Tibial artery (tissue), 4 donors: Measurements from ENCODE around the gene HTRA1.

Experiments used
- DNase-seq, 2 donors: peaks; one replicate each; pipeline ENCODE4 v3.0.0-alpha.2; 2019
- H3K27ac ChIP-seq, 2 donors: fragments of 200-600 bp; sonication (generic) in 1 of 2; 1 replicate in 1 of 2; 2 replicates in 1 of 2; pipeline ENCODE4 v1.5.1; 2018 to 2019; ENCODE audit warnings: mild to moderate bottlenecking in 1 of 2
- H3K27me3 ChIP-seq, 2 donors: fragments of 200-600 bp; sonication (generic) in 1 of 2; one replicate each; pipeline versions ENCODE4 v1.5.1 to v1.6.0; 2016 to 2019
- H3K36me3 ChIP-seq, 3 donors: fragments of 200-600 bp; sonication (generic) in 2 of 3; one replicate each; pipeline ENCODE4 v1.5.1; 2016 to 2019; ENCODE audit warnings: mild to moderate bottlenecking in 2 of 3
- H3K4me1 ChIP-seq, 4 donors: fragments of 200-600 bp; sonication (generic) in 2 of 4; 1 replicate in 3 of 4; 2 replicates in 1 of 4; pipeline ENCODE4 v1.5.1; 2016 to 2019
- H3K4me3 ChIP-seq, 2 donors: fragments of 200-600 bp; sonication (generic) in 1 of 2; 1 replicate in 1 of 2; 2 replicates in 1 of 2; pipeline ENCODE4 v1.5.1; 2018 to 2019; ENCODE audit warnings: mild to moderate bottlenecking in 2 of 2
- H3K9me3 ChIP-seq, 3 donors: fragments of 200-600 bp; sonication (generic) in 1 of 3; one replicate each; pipeline ENCODE4 v1.5.1; 2016 to 2019
- intact Hi-C: fragments of 100-400 bp; cut with DNase I; formaldehyde crosslinking; loops from one replicate; pipeline ENCODE4 v1.15.0; 2023; ENCODE audit warnings: low total_unique reads
- TF ChIP-seq, protein P1 (sequence below), 2 experiments: fragments of 200-600 bp in 1 of 2; fragments of 450-650 bp in 1 of 2; IDR thresholded peaks; one replicate each; pipeline ENCODE4 v1.5.1; 2017 to 2019; ENCODE audit warnings: antibody characterized with exemption in 2 of 2, mild to moderate bottlenecking in 1 of 2, moderate library complexity in 1 of 2

Gene HTRA1

DNA sequence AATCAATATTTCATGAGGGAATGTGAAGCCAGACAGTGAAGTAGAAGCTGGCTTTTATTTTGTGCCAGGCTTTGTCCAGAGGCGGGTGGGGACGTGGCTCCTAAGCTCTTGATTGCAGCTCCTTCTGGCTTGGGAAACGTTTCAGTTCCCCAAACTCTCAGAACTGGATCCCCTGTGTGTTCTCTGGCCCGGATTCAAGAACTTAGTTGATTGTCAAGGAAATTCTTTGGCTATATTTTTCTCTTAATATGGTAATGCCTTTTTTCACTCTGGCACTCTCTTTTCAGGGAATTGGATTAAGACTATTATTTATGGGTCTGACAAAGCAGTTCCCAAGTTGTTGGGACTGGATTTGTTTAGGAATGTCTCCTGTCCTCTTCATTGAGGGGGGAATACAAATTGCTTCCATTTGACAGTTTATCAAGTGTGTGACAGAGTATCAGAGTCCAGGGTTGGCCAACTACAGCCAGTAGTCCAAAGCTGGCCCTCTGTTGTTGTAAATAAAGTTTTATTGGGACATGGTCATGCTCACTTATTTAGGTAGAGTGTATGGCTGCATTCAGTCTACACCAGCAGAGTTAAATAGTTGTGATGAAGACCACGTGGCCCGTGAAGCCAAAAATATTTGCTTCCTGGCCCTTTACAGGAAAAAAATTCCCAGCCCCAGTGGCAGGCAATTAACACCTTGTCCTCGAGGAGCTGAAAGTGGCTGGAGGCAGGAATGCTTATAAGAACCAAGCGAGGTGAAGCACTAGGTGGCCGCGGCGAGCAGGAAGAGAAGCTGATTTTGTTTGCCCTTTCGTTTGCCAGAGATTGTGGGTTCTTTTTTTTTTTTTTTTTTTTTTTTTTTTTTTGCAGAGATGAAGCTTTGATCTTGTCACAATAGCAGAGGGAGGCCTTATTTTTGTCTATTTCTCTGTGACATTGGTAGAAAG lies 34.3 kb downstream of the HTRA1 start:
- H3K36me3 ChIP-seq = no peaks in the 10 kb centered on the region
- peak overlapping the region in 1 of 2 donors; percentile 11 for H3K4me3 ChIP-seq
- H3K9me3 ChIP-seq = no peaks in the 10 kb centered on the region
- no peaks in the 10 kb centered on the region for H3K27me3 ChIP-seq
- intact Hi-C loops = loop anchor here (2.0 kb wide), 1 partner anchor 33 kb away; no protein-coding TSS in a partner anchor
- H3K4me1 ChIP-seq = peaks cover 5 to 94% (median 75%) of the 10 kb centered on the region in 4 donors
- DNase-seq = peak; percentile 81 to 88
- TF ChIP-seq, protein P1, sequence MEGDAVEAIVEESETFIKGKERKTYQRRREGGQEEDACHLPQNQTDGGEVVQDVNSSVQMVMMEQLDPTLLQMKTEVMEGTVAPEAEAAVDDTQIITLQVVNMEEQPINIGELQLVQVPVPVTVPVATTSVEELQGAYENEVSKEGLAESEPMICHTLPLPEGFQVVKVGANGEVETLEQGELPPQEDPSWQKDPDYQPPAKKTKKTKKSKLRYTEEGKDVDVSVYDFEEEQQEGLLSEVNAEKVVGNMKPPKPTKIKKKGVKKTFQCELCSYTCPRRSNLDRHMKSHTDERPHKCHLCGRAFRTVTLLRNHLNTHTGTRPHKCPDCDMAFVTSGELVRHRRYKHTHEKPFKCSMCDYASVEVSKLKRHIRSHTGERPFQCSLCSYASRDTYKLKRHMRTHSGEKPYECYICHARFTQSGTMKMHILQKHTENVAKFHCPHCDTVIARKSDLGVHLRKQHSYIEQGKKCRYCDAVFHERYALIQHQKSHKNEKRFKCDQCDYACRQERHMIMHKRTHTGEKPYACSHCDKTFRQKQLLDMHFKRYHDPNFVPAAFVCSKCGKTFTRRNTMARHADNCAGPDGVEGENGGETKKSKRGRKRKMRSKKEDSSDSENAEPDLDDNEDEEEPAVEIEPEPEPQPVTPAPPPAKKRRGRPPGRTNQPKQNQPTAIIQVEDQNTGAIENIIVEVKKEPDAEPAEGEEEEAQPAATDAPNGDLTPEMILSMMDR (IDR thresholded peaks at IDR 0.05) = no peak
- peak overlapping the region; percentile 76 to 91 for H3K27ac ChIP-seq

DNA sequence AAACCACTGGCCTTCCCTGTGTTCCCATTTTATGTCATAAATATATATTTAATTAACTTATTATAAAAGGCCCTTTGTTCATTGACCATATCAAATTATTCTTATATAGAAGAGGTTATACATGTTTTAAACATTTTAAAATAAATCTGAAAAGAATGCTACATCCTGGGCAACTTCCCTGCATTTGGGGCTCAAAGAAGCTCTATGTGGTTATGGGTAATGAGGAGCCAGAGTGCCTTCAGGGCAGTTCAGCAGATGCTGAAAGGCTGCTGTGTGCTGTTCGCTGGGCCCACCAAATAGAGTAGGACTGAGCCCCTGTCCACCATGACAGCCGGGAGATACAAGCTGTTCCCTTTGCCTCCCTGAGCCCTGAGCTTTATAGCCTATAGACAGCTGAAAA lies 35.9 kb downstream of the HTRA1 start:
- intact Hi-C loops = no loop called here

DNA sequence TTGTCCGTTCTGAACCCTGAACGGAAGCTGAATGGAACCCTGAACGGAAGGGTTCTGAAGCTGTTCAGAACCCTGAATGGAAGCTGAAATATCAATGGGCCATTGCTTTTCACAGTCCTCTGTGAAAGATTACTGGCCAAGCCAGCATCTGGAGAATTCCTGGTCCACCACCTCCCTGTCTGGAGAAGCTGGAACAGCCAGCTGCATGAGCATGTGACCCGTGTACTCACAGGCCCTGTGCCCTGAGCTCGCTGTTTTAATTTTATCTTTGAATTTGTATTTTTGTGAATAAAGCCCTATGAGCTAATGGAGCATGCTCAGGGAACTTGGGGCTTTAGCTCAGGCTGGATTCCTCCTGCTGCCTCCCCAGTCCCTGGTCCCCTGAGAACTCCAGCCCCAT lies 37.2 kb downstream of the HTRA1 start:
- Histone ChIP-seq H3K9me3 (no peaks in the 10 kb centered on the region), H3K4me3 (no peak overlapping the region), H3K36me3 (no peaks in the 10 kb centered on the region), H3K27me3 (no peaks in the 10 kb centered on the region), H3K27ac (peak overlapping the region; percentile 65 to 91), H3K4me1 (peaks cover 5 to 75% (median 50%) of the 10 kb centered on the region in 4 donors)
- DNase-seq = peak; percentile 61 to 85
- TF ChIP-seq, protein P1 (IDR thresholded peaks at IDR 0.05) = no peak
- intact Hi-C loops = no loop called here

More for the DNA sequence above, 35.9 kb downstream of the HTRA1 start:
- DNase-seq = no peak
- H3K4me3 ChIP-seq = no peak overlapping the region
- H3K4me1 ChIP-seq = peaks cover 5 to 88% (median 61%) of the 10 kb centered on the region in 4 donors
- H3K9me3 ChIP-seq = no peaks in the 10 kb centered on the region
- no peaks in the 10 kb centered on the region for H3K27me3 ChIP-seq
- peak overlapping the region; percentile 65 to 91 for H3K27ac ChIP-seq
- TF ChIP-seq, protein P1 (IDR thresholded peaks at IDR 0.05) = no peak
- no peaks in the 10 kb centered on the region for H3K36me3 ChIP-seq

DNA sequence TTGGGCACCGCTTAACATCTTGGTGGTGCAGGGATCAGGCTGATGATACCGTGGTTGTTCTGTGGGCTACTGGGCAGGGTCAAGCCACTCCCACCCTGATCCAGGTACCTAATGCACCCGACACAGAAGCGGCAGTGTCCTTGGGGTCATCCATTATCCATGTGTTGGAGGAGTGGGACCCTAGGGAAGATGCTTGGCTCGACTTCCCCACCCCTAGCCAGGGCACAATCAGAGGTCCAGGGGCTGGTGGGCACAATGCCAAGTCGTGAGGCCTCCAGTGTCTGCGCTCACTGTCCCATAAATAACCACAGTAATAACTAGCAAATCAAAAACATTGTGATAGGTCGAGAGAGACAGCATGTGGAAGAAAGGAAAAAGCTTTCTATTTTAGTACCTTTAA lies 37.7 kb downstream of the HTRA1 start:
- Histone ChIP-seq H3K27me3 (no peaks in the 10 kb centered on the region), H3K4me3 (no peak overlapping the region), H3K4me1 (peaks cover 5 to 73% (median 47%) of the 10 kb centered on the region in 4 donors), H3K9me3 (no peaks in the 10 kb centered on the region), H3K27ac (peak overlapping the region; percentile 65 to 91), H3K36me3 (no peaks in the 10 kb centered on the region)
- intact Hi-C loops = no loop called here
- no peak for DNase-seq
- TF ChIP-seq, protein P1 (IDR thresholded peaks at IDR 0.05) = no peak

DNA sequence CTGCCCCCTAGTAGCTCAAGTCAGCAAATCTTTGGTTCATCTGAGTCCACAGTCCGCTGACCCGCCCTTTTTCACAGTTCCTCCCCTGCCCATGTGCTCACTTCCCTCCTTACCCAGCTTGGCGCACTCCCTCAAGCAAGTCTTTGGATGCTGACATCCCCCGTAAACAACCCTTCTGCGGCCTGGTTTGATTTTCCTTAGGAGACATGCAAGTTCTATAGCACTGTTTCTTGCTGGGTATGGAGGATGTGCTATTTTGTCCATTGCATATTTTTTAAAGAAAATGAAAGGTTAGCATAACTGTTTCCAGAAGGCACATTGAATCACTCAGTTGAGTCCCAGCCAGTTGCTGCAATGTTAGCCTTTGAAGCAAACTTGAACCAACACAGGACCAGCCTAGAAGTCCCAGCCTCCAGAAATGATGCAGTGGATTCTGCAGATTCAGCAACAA lies 38.2 kb downstream of the HTRA1 start:
- peaks cover 5 to 73% (median 47%) of the 10 kb centered on the region in 4 donors for H3K4me1 ChIP-seq
- TF ChIP-seq, protein P1 (IDR thresholded peaks at IDR 0.05) = no peak
- H3K4me3 ChIP-seq = no peak overlapping the region
- H3K36me3 ChIP-seq = no peaks in the 10 kb centered on the region
- intact Hi-C loops = no loop called here
- H3K27ac ChIP-seq = peak overlapping the region; percentile 65 to 91
- no peaks in the 10 kb centered on the region for H3K27me3 ChIP-seq
- peak; percentile 65 to 82 for DNase-seq
- no peaks in the 10 kb centered on the region for H3K9me3 ChIP-seq
